GM21526 (cell line): ENCODE measurements around the gene EFCAB5.
"Not testable (repeated sequence)": the region's sequence is repeated elsewhere in the genome, so short reads cannot be mapped to it uniquely, and the experiment has no call there.

ENCODE experiments used
- ATAC-seq: cut with Tn5 transposase; IDR thresholded peaks from one replicate; pipeline ENCODE4 v1.9.1; 2021; ENCODE audit warnings: moderate library complexity; ENCODE audit not compliant: unreplicated experiment, low FRiP score

EFCAB5 gene

GRCh38 chr17:30147860-30148259, 206.4 kb downstream of the EFCAB5 start:
- ATAC-seq: not testable (repeated sequence)

GRCh38 chr17:30148376-30148775, 206.9 kb downstream of the EFCAB5 start:
- no peak for ATAC-seq

GRCh38 chr17:30151471-30151870, 210.0 kb downstream of the EFCAB5 start:
- ATAC-seq: no peak

- no peak for ATAC-seq
Measured at GRCh38 chr17:30153463-30153862, 212.0 kb downstream of the EFCAB5 start.

DNA sequence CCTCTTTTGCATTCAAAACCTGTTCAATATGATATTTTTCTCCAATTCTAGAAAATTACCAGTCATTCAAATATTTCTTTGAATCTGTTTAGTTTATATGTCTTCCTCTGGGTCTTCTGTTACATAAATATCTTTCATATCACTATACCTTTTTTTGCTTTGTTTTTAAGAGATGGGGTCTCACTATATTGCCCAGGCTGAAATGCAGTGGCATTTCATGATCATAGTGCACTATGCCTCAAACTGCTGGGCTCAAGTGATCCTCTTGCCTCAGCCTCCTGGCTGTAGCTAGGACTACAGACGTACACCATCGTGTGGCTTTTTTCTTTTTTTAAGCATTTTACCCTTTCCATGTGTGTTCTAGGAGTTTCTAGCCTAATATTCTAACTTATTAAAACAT, 214.0 kb downstream of the EFCAB5 start:
- no peak for ATAC-seq
